ENCODE measurements around the gene ARMH3.

GRCh38 chr10:102045292-102045691 is 10.7 kb downstream of the ARMH3 start:
- TF ChIP-seq CTCF (IDR thresholded peaks at IDR 0.05) = no peak
- TF ChIP-seq POLR2AphosphoS5 (IDR thresholded peaks at IDR 0.05) = no peak
